GM19438 (cell line): ENCODE data around the gene BMAL2.

Experiments
- ATAC-seq: cut with Tn5 transposase; IDR thresholded peaks from one replicate; pipeline ENCODE4 v1.9.1; 2021; ENCODE audit warnings: low read depth; ENCODE audit not compliant: unreplicated experiment

BMAL2 gene, protein sequence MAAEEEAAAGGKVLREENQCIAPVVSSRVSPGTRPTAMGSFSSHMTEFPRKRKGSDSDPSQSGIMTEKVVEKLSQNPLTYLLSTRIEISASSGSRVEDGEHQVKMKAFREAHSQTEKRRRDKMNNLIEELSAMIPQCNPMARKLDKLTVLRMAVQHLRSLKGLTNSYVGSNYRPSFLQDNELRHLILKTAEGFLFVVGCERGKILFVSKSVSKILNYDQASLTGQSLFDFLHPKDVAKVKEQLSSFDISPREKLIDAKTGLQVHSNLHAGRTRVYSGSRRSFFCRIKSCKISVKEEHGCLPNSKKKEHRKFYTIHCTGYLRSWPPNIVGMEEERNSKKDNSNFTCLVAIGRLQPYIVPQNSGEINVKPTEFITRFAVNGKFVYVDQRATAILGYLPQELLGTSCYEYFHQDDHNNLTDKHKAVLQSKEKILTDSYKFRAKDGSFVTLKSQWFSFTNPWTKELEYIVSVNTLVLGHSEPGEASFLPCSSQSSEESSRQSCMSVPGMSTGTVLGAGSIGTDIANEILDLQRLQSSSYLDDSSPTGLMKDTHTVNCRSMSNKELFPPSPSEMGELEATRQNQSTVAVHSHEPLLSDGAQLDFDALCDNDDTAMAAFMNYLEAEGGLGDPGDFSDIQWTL

DNA sequence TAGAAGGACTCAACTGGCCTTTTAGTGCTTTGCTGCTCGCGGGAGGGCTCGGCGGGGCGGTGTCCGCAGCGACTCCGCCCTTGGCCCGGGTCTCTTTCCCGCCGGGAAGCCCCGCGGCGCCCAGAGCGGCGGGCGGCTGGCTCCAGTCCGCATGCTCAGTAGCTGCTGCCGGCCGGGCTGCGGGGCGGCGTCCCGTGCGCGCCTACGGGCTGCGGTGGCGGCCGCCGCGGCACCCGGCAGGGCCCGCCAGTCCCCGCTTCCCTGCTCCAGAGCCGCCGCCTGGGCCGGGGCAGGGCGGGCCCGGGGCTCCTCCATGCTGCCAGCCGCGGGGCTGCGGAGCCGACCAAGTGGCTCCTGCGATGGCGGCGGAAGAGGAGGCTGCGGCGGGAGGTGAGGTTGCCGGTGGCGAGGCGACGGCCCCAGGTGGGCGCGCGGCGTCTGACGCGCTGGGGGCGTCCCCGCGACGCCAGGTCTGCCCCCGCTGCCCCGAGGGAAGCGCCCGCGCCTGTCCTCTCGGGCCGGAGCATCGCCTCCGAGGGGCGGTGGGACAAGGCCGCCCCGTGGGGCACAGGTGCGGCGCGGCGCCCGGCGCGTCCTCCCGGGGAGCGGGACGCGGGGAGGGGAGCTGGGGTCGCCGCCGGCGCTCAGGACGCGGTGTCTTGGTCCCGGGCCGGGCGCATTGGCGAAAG is at the start of gene BMAL2:
TSS of gene BMAL2 (plus strand) at position 123 of the 689 bp plus-strand sequence. CDS start at position 360, 237 bp downstream.
- no peak for ATAC-seq

DNA sequence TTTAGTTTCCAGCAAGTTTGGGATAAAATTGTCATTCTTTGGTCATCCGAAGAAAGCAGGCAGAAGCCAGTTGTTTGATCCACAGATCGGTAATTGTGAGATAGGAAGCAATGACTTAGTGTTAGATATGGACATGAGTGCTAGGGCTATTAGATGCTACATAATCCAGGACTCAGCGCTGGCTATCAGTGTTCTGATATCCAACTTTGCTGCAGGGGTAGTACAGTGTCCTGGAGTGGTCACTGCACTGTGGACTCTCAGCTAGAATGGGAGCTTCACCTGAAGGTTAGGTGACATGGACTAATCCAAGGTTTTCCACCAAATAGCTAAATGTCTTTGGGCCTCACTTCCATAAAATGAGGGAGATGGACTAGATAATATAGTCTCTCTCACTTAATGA is 48.6 kb upstream of the BMAL2 start:
- ATAC-seq: no peak

DNA sequence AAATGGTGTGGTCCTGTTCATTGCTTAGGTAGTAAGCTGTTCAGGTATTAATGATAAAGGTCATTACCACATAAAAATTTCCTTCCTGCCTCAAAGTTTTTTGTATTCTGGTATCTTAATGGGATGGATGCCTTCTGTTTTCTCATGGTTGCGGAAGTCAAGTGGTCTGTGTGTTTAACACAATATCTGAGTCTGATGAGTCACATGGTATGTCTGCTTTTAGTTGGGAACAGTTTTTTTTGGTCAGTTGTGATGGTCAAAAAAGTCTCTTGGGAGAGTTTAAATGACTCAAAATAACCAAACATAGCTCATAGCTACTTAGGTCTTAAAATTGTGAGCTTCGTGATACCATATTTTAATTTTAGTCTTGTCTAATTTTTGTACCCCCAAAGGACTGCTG is 47.9 kb upstream of the BMAL2 start:
- no peak for ATAC-seq

DNA sequence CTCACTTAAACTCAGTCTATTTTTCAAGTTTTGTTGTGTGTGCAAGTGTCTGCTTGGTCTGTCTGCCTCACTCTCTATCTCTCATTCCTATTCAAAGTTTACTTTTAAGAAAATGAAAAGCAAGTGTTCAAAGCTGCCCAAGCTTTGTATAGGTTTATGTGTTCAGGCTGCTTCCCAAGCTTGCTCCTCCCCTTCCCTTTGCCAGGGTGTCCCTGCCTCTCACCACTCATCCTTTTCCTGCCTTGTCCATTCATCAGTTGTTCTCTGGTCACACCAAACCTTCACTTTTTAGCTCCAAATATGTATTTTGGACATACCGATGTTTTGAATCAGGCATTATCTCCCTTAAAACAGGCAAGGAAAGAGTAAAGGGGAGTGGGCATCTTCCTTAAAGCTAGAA is 47.2 kb upstream of the BMAL2 start:
- no peak for ATAC-seq

DNA sequence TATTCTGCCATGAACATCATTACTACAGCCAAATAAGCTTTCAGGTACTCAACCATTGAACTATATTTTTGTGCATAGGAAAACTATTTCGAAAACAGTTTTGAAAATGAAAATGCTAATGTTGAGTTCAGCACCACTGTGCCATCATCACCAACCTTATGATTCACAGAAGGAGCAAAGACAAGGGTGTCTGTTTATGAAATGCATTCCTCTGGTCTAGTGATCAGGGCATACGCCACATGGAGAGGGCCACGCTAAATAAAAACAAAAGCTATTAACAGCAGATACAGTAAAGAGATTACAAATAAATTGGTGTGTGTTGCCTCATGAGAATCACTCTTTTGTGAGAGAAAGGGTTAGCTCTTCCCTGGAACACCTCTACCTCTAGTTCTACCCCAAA is 43.2 kb upstream of the BMAL2 start:
- ATAC-seq: no peak

DNA sequence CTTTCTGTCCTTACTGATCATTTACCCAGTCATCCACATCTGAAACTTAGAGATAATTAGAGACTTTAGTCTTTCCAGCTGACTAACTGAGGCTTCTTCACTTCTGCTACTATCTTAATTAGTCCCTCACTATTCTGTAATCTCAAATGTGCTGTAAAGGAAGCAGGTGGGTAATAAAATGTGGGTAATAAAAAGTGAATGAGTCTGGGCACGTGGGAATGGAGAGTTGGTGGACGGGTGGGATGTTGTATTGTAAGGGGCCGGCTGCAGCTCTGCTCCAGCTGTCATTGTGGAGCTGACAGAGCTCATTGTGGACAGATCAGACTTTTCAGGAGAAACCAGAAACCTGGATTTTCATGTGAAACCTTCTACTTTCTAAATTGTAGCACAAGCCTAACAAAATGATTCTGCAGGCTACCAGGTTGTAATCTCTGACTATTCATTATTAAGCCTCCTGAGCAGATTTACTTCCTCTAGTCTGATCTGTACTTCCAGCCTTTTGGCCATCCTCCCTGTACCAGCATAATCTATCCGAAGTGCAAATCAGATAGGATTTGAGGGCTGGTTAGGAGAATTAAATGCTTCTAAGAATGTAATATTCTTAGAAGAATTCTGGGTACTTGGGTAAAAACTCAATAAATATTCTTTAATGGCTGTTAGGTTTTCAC is 42.0 kb upstream of the BMAL2 start:
- no peak for ATAC-seq

DNA sequence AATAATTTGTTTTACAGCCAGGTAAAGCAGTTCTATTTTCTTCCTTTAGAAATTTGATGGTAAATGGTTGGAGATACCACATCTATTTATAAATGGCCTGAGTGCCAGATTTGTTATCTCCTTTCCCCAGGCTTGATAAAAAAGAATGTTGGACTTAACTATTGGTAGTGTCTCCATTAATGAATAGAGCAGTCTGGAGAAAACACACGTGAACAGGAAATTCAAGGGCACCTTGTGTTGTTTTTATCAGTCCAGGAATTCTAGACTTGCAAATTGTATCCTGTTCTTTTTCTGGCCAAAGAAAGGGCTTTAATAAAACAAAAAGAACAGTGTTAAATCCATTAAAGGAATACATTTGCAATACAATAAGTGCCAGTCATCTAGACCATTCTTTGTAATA is 40.8 kb upstream of the BMAL2 start:
- ATAC-seq: no peak

DNA sequence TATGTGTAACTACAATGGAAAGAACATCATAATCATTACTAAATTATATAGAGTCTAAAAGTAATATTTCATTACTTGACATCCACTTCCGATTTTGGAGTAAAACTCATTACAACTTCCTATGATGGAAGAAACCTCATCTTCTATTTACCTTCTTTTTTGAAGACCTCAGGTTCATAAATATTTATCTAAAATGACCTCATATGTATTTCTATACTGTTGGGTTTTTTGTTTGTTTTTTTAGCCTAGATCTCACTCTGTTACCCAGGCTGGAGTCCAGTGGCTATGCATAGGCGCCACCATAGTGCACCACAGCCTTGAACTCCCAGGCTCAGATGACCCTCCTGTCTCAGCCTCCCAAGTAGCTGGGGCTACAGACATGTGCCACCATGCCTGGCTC is 39.9 kb upstream of the BMAL2 start:
- ATAC-seq: no peak

DNA sequence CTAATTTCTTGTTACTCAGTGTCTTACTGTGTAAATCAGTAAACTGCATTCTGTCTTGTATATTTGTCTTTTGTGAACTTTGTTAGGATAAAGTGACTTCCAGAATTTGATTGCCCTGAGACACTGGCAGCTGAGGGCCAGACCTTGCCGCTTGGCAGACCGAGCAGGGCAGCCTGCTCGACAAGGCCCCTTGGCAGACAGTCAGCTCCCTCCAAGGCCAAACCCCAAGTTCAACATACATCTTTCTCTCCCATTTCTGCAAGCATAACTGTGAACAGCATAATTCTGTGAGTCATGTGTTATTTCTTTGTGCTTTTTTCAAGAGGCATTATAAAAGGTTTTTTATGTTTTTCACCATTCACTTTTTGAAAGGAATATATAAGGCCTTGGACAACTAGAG is 39.2 kb upstream of the BMAL2 start:
- ATAC-seq: no peak

DNA sequence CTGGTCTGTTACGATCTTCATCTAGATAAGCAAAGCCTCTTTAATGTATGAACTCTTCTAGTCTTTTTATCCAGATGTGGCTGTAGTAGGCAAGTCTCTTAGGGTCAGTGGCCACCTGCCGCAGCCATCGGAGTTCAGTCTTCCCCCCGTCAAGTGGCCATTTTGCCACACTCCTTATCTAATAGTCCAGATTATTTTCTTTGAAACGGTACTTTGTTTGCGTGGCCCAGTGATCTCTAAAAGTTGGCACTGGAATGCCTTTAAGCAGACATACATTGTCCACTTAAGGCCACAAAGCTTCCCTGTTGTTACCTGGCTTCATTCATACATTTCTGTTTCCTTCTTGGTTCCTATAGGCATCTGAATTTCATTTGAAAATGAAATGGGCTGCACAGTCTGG is 36.0 kb upstream of the BMAL2 start:
- ATAC-seq: no peak

DNA sequence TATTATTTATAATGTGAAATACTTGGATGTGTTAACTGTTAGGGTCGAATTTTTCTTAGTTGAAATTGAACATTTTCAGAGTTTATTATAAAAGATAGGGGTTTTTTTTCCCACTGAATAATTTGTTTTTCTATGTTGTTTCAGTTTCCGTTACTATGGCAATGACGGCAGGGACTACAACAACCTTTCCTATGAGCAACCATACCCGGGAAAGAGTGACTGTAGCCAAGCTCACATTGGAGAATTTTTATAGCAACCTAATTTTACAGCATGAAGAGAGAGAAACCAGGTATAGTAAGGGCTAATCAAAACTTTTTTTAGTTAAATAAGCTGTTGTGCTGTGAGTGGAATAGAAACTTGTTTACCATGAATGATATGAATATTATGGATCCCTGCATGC is 35.1 kb upstream of the BMAL2 start:
- ATAC-seq: no peak

DNA sequence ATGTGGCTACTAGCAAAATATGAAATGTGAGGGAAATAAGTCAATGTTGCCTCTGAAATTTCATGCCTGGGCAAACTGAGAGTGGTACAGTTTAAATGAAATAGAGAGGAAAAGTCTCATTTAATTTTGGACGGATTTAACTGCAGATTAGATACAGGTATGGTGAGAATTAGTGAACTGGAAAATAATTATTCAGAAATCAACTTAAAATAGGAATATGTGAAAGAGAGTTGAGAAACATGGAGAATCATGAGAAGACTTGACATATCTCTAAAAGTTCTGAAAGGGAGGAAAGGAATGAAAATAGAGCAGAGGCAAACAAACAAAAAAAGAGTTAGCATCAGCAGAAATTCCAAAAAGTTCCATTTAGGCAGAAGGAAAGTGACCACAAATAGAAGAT is 33.5 kb upstream of the BMAL2 start:
- no peak for ATAC-seq

DNA sequence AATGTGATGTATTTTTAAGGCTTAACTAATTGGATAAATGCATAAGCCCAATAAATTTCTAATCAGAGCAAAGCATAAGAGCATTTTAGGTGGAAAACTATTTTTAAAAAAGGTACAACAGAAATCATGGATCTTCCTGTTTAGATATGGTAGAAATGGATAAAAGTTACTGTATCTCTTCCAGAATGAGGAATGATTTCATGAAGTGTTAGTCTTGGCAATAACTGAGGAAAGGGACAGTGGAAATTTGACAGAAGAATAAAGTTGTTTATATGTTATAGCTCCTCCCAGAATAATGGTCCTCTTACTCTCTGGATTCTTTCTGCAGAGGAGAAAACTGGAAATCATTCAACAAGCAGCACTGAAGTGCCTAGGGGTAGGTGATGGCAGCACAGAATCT is 32.4 kb upstream of the BMAL2 start:
- no peak for ATAC-seq

DNA sequence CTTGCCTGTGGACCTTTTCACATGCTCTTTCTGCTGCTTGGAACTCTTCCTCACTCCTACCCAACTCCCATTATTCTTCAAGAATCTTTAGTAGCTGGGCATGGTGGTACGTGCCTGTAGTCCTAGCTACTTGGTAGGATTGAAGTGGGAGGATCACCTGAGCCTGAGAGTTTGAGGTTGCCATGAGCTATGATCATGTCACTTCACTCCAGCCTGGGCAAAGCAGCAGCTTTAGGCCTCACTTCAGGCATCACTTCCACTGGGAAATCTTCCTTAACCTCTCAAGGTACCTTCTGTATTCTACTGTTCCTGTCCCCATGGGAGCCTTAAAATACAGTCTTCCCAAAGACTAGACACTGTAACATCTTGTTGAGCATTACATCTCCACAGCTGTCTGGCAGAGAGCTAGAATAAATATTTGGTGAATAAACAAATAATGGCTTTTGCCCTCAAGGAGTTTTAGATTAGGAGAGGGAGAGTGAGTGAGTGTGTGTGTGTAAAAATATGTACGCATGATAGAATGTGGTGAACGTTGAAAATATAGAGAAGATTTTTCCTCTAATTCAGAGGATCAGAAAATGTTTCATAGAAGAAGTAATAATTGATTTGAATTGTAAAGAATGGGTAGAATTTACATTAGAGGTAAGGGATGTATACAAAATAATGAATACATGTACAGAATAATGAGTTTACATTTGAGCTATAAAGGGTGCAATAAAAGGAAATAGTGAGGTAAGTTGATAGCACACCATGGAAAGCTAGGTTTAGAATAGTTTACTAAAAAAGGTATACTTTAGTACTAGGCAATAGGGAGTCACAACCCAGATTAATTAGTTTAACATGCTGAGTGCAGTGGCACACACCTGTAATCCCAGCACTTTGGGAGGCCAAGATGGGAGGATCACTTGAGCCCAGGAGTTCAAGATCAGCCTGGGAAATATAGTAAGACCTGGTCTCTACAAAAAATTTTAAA is 29.2 kb upstream of the BMAL2 start:
- no peak for ATAC-seq

DNA sequence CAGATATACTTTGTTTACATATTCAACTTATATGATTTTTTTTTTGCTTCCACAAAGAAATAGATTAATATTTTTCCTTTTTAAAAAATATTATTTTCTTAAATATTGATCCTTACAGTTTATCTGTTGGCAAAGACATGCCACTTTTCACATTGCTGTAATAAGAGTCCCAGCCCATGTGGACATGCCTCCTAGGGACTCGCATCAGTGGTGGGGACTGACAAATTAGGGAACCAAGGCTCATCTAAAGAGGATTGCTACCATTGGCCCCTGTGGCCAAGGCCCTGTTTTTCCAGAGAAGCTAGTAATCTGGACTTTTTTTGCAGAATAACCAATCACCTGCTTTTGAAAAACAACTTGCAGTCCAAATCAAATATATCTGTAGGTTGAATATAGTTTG is 27.8 kb upstream of the BMAL2 start:
- no peak for ATAC-seq

DNA sequence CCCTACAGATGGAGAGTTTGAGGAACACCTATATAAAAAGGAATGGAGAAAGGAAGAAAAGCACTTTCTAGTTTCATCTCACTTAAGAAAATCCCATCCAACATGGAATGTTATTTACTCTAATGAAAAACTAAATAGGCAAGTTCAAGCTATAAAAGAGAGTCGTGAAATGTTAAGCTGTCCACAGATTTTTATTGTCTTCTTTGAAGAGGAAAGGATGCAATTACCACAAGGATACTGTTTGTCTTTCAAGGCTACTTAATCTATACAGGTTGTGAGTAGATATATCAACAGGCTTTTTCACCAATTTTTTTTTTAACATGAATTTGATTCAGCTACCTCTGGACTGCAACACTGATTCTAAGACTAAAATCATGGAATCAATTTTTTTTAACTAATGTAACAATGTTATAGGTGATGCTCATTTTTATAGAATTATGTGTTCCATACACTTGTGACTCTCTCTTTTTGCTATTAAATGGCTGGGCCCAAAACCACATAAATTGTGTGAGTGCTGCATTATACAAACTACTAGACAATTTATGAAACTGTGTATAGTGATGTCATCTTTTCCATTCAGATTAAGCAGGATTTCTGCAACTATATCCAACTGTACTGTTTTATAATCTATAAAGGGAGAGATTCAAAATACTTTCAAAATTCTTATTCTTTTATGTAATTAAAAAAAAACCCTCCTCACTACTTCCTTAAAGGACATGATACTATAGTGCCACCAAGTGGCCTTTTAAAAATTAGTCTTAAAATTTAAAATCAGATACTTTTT is 26.8 kb upstream of the BMAL2 start:
- ATAC-seq: no peak

DNA sequence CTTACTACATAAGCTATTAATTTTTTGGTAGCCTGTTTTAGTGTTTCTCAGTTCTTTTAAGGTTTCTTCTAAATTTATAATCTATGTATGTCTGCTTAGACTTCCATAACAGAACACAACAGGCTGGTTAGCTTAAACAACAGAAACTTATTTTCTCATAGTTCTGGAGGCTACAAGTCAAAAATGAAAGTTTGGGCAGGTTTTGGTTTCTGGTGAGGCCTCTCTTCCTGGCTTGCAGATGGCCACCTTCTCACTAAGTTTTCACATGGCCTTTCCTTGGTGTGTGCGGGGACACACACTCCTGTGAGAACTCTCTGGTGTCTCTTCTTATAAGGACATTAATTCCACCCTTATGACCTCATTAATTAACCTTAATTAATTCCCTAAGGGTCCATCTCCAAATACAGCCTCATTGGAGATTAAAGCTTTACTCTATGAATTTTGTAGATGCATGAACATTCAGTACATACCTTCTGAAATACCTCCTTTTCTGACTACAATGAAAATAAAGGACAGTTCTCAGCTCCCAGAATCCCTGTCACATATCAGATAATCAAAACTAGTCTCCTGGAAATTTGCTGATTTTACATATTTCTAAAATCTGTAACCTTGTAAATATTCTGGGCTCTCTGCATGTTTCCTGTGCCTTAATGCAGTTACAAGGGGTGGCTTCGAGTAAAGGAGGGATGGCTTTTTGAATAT is 23.2 kb upstream of the BMAL2 start:
- peak; percentile 69 for ATAC-seq

DNA sequence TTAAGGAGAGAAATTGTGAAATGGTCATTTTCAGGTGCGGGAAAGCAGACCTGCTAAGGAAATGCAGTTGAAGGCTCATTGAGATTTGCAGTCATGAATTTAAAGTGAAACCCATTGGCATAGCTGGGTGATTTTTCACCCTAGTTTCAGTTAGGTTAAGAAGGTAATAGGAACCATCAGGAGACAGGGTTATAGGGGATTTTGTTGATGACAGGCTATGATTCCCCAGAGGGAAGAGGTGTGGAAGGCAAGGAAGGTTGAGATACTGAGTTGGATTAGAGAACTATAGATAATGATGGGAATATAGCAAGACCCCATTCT is 22.7 kb upstream of the BMAL2 start:
- no peak for ATAC-seq

DNA sequence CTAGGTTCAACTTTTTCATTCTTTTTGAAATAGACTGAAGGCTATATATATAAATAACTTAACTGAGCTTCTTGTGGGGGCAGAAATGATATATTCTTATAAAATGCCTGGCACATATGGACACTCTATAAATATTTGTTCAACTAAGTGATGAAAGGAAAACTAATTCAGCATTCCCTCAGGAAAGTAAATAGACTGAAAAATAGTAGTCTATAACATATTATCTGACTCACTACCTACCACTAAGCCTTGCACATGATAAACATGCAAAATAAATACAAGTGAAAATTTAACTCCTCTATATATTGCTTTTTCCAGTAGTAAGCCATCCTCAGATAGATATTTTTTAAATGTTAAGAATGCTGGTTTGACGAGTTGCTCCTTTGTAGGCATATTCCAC is 15.7 kb upstream of the BMAL2 start:
- no peak for ATAC-seq
